ENCODE results near the gene HP1BP3.
A peak's percentile ranks its signal among the peaks of the same experiment; 100 is the strongest.

The HP1BP3 gene

GRCh38 chr1:20712215-20712577 is 74.9 kb downstream of the HP1BP3 start:
- DNase-seq: peak in 21 of 58 donors; percentile 2 to 45 (median 24)

GRCh38 chr1:20711285-20712214 is 75.6 kb downstream of the HP1BP3 start:
- DNase-seq: peak in 38 of 58 donors; percentile 2 to 78 (median 40)

GRCh38 chr1:20710469-20711284 is 76.4 kb downstream of the HP1BP3 start:
- DNase-seq: no peak

- no peak for DNase-seq
Measured at GRCh38 chr1:20709868-20710267, 77.2 kb downstream of the HP1BP3 start.

- no peak for DNase-seq
Measured at GRCh38 chr1:20708891-20709290, 78.2 kb downstream of the HP1BP3 start.

GRCh38 chr1:20708057-20708456 is 79.0 kb downstream of the HP1BP3 start:
- no peak for DNase-seq

GRCh38 chr1:20706841-20707240 is 80.3 kb downstream of the HP1BP3 start:
- DNase-seq: no peak

GRCh38 chr1:20705203-20705755 is 81.8 kb downstream of the HP1BP3 start:
- peak in 9 of 58 donors; percentile 7 to 56 (median 14) for DNase-seq

- no peak for DNase-seq
Measured at GRCh38 chr1:20704390-20705202, 82.5 kb downstream of the HP1BP3 start.

- DNase-seq: no peak
Measured at GRCh38 chr1:20703124-20703756, 83.9 kb downstream of the HP1BP3 start.

- DNase-seq: no peak
Measured at GRCh38 chr1:20702416-20702815, 84.7 kb downstream of the HP1BP3 start.

- DNase-seq: no peak
Measured at GRCh38 chr1:20701847-20702246, 85.3 kb downstream of the HP1BP3 start.

- DNase-seq: no peak
Measured at GRCh38 chr1:20701446-20701845, 85.7 kb downstream of the HP1BP3 start.

- no peak for DNase-seq
Measured at GRCh38 chr1:20700636-20701215, 86.4 kb downstream of the HP1BP3 start.

- no peak for DNase-seq
Measured at GRCh38 chr1:20699558-20699957, 87.5 kb downstream of the HP1BP3 start.

GRCh38 chr1:20698195-20698910 is 88.8 kb downstream of the HP1BP3 start:
- DNase-seq: no peak

- DNase-seq: no peak
Measured at GRCh38 chr1:20697563-20697962, 89.5 kb downstream of the HP1BP3 start.

- peak; percentile 41 to 88 (median 74) for DNase-seq
Measured at GRCh38 chr1:20696397-20697333, 90.4 kb downstream of the HP1BP3 start.
